Glutamatergic neuron (in vitro differentiated cells): ENCODE measurements around the gene EPB41L1. TPM values are rescaled to one million over a fixed set of nuclear protein-coding genes. Genes with fewer than 3 reads are reported as not detected.
A peak's percentile ranks its signal among the peaks of the same experiment; 100 is the strongest.

Experiments
- DNase-seq: peaks from one replicate; pipeline ENCODE4 v3.0.0; 2022
- H3K27ac Mint-ChIP-seq: one replicate; pipeline ENCODE4 v1.8.0; 2020; ENCODE audit warnings: mild to moderate bottlenecking, mixed read lengths, inconsistent platforms; ENCODE audit not compliant: unreplicated experiment
- H3K27me3 Mint-ChIP-seq: one replicate; pipeline ENCODE4 v1.8.0; 2020; ENCODE audit warnings: mild to moderate bottlenecking, moderate library complexity, mixed read lengths, inconsistent platforms; ENCODE audit not compliant: unreplicated experiment
- H3K36me3 Mint-ChIP-seq: one replicate; pipeline ENCODE4 v1.8.0; 2020; ENCODE audit warnings: mild to moderate bottlenecking, mixed read lengths, inconsistent platforms; ENCODE audit not compliant: unreplicated experiment
- H3K4me1 Mint-ChIP-seq: one replicate; pipeline ENCODE4 v1.8.0; 2020; ENCODE audit warnings: mild to moderate bottlenecking, low read depth, mixed read lengths, inconsistent platforms; ENCODE audit not compliant: unreplicated experiment
- H3K4me3 Mint-ChIP-seq: one replicate; pipeline ENCODE4 v1.8.0; 2020; ENCODE audit warnings: mild to moderate bottlenecking, mixed read lengths, inconsistent platforms; ENCODE audit not compliant: unreplicated experiment
- H3K9me3 Mint-ChIP-seq: one replicate; pipeline ENCODE4 v1.8.0; 2020; ENCODE audit warnings: mild to moderate bottlenecking, moderate library complexity, mixed read lengths, inconsistent platforms; ENCODE audit not compliant: unreplicated experiment
- total RNA-seq: library from RNA; stranded (reverse); fragmentation: NEBNext Ultra II Directional; extraction: Animal tissue kit (Norgen Biotek cat#: 25700); gene quantifications from one replicate; pipeline ENCODE4 v1.2.1, GENCODE V29; 2021; ENCODE audit not compliant: unreplicated experiment
- TF ChIP-seq, protein P1 (sequence below): fragments of 200-600 bp; sonication (generic); IDR thresholded peaks from one replicate; pipeline ENCODE4 v1.5.0; 2021; ENCODE audit not compliant: partially characterized antibody, unreplicated experiment

EPB41L1 gene
- total RNA-seq, 1 donor from 2014 or later: 54.1 TPM

DNA sequence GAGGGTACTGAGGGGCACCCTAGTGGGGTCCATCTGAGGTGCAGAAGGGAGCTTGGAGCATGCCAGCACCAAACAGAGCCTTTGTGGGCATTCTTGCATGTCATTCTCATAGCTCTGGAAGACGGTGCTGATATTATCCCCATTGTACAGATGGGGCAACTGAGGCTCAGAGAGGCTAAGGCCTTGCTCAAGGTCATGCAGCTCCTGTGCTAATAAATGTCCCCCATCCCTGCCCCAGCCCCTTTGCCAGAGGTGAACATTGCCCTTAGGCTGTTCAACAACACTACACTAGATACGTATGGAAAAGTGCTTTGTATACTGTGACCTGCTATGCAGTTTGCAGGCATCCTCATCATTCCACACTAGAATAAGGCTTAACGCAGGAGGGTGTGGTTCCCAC, 5.5 kb upstream of the EPB41L1 start:
- H3K4me1 Mint-ChIP-seq: peaks cover 36% of the 10 kb centered on the region
- peaks cover 8% of the 10 kb centered on the region for H3K27me3 Mint-ChIP-seq
- TF ChIP-seq, protein P1, sequence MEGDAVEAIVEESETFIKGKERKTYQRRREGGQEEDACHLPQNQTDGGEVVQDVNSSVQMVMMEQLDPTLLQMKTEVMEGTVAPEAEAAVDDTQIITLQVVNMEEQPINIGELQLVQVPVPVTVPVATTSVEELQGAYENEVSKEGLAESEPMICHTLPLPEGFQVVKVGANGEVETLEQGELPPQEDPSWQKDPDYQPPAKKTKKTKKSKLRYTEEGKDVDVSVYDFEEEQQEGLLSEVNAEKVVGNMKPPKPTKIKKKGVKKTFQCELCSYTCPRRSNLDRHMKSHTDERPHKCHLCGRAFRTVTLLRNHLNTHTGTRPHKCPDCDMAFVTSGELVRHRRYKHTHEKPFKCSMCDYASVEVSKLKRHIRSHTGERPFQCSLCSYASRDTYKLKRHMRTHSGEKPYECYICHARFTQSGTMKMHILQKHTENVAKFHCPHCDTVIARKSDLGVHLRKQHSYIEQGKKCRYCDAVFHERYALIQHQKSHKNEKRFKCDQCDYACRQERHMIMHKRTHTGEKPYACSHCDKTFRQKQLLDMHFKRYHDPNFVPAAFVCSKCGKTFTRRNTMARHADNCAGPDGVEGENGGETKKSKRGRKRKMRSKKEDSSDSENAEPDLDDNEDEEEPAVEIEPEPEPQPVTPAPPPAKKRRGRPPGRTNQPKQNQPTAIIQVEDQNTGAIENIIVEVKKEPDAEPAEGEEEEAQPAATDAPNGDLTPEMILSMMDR: no peak
- H3K36me3 Mint-ChIP-seq: no peaks in the 10 kb centered on the region
- no peak for DNase-seq
- peaks cover 2% of the 10 kb centered on the region for H3K9me3 Mint-ChIP-seq
- no peak overlapping the region for H3K4me3 Mint-ChIP-seq
- H3K27ac Mint-ChIP-seq: no peak overlapping the region

DNA sequence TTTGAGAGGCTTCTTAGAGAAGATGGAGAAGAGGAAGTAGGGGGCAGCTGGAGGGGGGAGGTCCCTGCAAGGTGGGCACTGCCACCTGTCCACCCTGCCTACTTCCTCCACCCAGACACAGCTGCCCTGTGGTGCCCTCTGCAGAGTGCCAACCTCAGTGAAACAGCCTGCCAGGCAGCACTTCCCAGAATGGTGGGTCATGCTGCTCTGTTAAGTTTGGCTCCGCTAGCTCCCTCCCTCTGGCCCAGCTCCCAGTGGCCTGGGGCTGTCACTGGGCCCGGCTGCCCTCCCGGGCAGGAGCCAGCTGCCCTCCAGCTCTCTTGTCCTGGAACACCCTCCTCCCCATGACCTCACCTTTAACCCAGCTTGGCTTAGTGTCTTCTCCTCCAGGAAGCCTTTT, 5.1 kb upstream of the EPB41L1 start:
- TF ChIP-seq, protein P1: no peak
- Mint-ChIP-seq H3K27ac (no peak overlapping the region), H3K36me3 (no peaks in the 10 kb centered on the region), H3K4me3 (no peak overlapping the region), H3K27me3 (peaks cover 8% of the 10 kb centered on the region), H3K4me1 (peaks cover 36% of the 10 kb centered on the region), H3K9me3 (peaks cover 2% of the 10 kb centered on the region)
- no peak for DNase-seq

DNA sequence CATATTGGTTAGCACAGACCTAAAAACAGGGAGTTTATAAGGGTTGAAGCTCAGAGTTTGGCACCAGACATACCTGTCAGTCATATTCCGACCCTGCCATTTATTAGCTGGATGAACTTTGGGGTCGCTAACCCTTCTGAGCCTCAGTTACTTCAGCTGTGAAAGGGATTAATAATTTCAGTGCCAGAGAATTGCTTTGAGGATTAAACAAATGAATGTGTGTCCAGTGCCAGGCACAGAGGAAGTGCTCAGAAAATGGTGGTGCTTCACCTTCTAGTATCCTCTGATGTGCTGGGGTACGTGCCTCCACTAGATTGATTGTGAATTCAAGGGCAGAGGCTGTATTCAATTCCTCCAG, 4.1 kb upstream of the EPB41L1 start:
- H3K27me3 Mint-ChIP-seq: peaks cover 8% of the 10 kb centered on the region
- H3K27ac Mint-ChIP-seq: no peak overlapping the region
- H3K4me3 Mint-ChIP-seq: no peak overlapping the region
- DNase-seq: no peak
- no peaks in the 10 kb centered on the region for H3K9me3 Mint-ChIP-seq
- TF ChIP-seq, protein P1: no peak
- H3K36me3 Mint-ChIP-seq: no peaks in the 10 kb centered on the region
- H3K4me1 Mint-ChIP-seq: peaks cover 36% of the 10 kb centered on the region

DNA sequence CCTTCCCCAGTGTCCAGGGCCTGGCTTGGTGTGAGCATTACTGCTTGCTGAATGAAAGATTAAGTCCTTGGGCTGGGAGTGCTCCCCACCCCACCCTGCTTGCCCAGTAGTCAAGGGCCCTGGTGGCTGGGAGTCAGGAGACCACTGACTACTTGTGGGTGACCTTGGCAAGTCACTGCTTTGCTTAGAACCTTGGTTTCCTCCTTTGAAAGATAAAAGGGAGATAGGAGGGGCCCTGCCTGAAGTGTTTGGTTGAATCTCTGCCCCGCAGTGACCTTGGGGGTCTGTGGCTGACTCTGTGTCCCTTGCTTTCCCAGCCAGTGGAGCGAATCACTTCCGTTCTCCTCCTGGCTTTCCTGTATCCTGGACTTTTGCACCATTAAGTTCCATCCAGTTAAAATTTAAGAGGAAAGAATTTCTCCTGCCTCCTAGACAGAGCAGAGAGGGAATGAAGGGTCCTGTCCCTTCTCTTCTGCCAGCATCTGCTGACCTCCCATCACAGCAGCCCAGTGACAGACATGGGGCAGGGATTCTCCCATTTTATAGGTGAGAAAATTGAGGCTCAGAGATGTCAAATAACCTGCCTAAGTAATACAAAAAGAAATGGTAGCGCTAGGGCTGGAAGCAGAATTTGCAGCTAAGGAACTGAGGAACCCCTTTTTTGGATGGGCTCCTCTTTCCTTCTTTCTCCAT, 3.5 kb upstream of the EPB41L1 start:
- H3K27me3 Mint-ChIP-seq: peaks cover 8% of the 10 kb centered on the region
- H3K4me1 Mint-ChIP-seq: peaks cover 33% of the 10 kb centered on the region
- no peaks in the 10 kb centered on the region for H3K36me3 Mint-ChIP-seq
- no peak for DNase-seq
- H3K27ac Mint-ChIP-seq: no peak overlapping the region
- H3K9me3 Mint-ChIP-seq: no peaks in the 10 kb centered on the region
- TF ChIP-seq, protein P1: no peak
- no peak overlapping the region for H3K4me3 Mint-ChIP-seq

DNA sequence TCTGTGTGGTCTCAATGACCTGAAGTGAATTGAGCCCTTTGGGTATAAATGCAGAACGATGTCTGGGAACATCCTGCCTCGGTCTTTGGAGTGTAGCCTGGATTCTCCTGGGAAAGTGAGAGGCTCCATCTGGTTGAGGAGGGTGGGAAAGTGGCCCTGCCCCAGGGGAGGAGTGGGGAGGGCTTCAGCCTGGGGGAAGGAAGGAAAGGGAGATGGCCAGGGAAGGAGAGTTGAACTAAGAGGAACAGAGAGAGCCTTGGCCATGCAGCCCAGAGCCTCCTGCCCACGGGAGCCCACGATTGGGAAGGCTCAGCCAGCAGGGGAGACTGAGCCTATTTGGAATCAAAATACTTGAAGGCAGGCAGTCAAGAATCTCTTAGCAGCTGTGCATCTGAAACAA, 2.3 kb upstream of the EPB41L1 start:
- H3K36me3 Mint-ChIP-seq: no peaks in the 10 kb centered on the region
- H3K9me3 Mint-ChIP-seq: no peaks in the 10 kb centered on the region
- H3K27ac Mint-ChIP-seq: peak overlapping the region; percentile 89
- peak; percentile 66 for DNase-seq
- H3K4me1 Mint-ChIP-seq: peaks cover 30% of the 10 kb centered on the region
- peak overlapping the region; percentile 80 for H3K4me3 Mint-ChIP-seq
- TF ChIP-seq, protein P1: no peak
- H3K27me3 Mint-ChIP-seq: peaks cover 8% of the 10 kb centered on the region
